GM18502 (cell line): Measurements from ENCODE around the gene ACAA1.
"Not testable (repeated sequence)": the region's sequence is repeated elsewhere in the genome, so short reads cannot be mapped to it uniquely, and the experiment has no call there.

ENCODE experiments used
- ATAC-seq: cut with Tn5 transposase; IDR thresholded peaks from one replicate; pipeline ENCODE4 v1.9.1; 2021; ENCODE audit warnings: mild to moderate bottlenecking; ENCODE audit not compliant: unreplicated experiment, poor library complexity

The ACAA1 gene

DNA sequence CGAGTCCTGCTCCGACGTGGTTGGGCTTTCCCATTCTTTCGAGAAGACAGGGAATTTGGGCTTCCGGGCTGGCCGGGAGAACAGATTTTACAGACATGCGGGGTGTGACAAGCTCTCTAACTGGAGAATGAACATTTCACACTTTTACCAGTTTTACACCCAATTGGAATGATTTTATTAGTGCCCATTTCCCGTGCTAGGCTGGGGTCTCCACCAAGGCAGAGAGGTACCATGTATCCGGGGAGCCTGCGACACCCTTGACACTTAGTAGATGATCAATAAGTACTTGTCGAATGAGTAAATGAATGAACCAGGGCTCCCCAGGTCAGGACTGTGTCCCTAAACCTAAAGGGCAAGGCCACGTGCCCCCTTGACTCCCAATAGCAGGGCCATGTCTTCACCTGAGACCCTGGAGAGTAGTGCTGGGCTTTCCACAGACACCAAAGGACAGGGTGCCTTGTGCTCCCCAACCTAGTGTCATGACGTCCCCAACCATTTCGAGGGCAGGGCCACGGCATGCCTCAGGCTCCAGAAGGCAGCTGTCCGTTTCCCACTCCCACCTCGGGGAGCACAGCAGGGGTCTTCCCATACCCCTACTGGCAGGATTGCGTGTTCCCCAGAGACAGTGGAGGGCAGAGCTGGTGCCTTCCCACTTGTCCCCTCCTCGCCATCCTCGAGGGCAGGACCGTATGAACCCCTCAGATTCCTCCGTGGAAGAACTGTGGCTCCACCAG is 855 bp upstream of the ACAA1 start:
- ATAC-seq, result no peak

DNA sequence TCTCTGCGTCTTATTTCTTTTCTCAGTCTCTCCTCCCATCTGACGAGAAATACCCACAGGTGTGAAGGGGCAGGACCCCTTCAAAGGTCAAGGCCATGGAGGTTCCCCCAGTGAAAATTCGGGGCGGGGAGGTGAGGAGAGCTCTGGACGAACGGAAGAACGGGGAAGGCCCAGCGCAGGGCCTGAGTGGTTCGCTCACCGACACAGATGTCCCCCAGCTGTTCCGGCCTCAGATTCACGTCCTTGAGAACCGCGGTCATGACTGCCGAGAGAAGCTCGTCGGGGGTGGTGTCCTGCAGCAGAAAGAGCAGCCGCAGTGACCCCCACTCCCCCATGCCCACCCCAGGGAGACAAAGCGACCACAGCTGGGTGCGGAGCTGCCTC is 542 bp downstream of the ACAA1 start:
- ATAC-seq, result no peak

- ATAC-seq, result not testable (repeated sequence)
These were observed 1.2 kb downstream of the ACAA1 start for GRCh38 chr3:38135621-38136277.

DNA sequence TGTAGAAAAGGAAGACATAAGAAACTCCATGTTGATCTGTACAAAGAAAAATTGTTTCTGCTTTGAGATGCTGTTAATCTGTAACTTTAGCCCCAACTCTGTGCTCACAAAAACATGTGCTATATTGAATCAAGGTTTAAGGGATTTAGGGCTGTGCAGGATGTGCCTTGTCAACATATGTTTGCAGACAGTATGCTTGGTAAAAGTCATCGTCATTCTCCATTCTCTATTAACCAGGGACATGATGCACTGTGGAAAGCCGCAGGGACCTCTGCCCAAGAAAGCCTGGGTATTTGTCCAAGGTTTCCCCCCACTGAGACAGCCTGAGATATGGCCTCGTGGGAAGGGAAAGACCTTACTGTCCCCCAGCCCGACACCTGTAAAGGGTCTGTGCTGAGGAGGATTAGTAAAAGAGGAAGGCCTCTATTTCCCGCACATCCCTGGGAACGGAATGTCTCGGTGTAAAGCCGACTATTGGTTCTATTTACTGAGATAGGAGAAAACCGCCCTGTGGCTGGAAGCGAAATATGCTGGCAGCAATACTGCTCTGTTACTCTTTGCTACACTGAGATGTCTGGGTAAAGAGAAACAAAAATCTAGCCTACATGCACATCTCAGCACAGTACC is 2.3 kb downstream of the ACAA1 start:
- ATAC-seq, result not testable (repeated sequence)

GRCh38 chr3:38133557-38134405 is 3.1 kb downstream of the ACAA1 start:
- ATAC-seq, result no peak

DNA sequence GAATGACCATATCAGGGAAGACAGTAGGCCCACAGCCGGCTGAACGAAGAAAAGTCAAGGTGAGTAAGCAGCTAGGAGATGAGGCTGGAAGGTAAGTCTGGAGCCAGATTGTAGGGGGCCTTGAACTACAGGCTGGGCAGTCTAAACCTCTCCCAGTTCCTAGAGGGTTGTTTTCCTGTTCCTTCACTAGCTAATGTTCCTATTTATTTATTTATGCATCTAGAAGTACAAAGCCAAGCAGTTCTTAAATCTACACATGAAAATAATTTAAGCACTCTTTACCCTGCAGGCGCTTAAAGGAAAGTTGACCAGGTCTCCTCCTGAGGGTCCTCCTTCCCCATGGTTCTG is 3.7 kb downstream of the ACAA1 start:
- ATAC-seq, result no peak

DNA sequence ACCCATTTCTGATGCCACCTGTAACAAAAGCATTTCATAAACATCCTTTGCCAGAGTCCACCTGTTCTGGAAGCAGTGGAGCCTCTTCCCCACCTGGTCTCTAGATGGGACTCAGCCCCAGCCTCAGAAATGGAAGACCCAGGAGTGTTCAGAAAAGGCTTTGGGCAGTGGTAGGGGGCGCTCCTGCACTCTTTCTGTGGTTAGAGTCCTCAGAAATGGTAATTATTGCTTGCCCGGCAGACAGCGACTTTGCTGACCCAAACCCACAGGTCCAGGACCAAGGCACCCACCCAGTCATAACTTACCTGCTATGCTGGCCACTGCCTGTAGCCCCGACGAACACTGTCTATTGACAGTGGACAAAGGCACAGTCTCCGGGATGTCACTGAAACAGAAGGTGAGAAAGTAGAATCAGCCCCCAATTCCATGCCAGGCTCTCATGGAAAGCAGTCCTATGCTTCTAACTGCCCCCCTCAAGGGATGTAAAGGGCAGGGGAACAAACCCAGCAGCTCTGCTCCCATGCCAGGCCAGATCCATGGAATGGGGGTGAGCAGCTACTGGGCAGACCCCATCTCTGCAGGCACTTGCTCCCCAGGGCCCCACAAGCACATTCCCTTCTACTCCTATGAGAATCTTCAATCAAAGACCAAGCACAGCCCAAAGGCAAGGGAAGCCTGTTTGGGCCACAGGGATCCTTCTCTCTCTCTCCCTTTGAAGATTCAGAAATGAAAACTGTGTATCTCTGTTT is 5.1 kb downstream of the ACAA1 start:
- no peak for ATAC-seq

DNA sequence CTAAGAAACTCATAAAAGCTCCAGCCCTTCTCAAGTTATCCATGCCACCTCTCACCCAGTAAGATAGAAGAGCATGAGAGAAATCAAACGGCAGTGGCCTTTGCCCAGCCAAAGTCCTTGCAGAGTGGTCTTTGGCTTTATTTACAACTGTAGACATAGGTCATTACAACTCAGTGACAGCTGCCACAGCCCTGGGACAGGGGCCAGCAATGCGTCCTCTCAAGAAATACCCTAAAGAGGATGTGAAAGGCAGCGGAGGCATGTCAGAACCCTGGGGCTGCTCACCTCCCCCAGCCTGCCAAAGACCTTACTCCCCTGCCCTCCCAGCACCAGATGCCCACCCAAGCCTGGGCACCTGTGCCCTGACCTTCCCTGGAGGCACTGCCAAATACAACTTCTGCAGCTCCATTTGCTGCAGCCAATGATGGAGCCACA is 6.3 kb downstream of the ACAA1 start:
- no peak for ATAC-seq

GRCh38 chr3:38129058-38129457 is 7.9 kb downstream of the ACAA1 start:
- no peak for ATAC-seq

GRCh38 chr3:38128303-38128655 is 8.6 kb downstream of the ACAA1 start:
- no peak for ATAC-seq

GRCh38 chr3:38127611-38128302 is 9.2 kb downstream of the ACAA1 start:
- ATAC-seq, result no peak

- no peak for ATAC-seq
These were observed 10.6 kb downstream of the ACAA1 start for GRCh38 chr3:38126121-38126892.

DNA sequence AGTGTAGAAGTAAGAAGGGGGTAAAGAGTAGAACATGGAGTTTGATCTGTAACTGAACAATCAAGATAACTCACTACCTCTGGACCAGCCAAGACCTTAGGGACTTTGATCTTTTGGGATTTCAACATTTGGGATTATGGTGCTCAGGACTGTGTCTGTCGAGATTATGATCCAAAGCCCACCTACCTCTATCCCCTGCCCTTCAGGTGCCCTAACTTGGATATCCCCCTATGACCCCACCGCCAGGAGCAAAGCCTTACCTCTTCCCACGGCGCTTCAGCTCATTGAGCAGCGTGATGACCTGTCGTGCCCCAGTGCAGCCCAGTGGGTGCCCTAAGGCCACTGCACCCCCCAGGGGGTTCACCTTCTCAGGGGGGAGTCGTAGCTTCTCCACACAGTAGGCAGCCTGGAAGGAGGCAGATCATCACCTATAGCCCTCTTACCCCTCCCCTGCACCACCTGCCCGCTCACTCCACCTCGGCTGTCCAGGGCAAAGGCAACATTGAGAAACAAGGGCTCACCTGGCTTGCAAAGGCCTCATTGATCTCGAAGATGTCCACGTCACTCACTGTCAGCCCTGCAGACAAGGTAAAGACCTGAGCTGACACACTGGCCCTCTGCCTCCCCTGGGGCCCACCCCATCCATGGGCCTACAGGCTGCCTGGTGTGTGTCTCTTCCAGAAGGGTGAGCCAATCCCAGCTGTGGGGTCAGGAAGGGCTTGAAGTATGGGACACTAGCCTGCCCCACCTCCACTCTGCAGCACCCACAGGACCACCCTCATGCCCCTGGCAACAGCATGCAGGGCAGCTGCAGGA is 11.4 kb downstream of the ACAA1 start:
- no peak for ATAC-seq

DNA sequence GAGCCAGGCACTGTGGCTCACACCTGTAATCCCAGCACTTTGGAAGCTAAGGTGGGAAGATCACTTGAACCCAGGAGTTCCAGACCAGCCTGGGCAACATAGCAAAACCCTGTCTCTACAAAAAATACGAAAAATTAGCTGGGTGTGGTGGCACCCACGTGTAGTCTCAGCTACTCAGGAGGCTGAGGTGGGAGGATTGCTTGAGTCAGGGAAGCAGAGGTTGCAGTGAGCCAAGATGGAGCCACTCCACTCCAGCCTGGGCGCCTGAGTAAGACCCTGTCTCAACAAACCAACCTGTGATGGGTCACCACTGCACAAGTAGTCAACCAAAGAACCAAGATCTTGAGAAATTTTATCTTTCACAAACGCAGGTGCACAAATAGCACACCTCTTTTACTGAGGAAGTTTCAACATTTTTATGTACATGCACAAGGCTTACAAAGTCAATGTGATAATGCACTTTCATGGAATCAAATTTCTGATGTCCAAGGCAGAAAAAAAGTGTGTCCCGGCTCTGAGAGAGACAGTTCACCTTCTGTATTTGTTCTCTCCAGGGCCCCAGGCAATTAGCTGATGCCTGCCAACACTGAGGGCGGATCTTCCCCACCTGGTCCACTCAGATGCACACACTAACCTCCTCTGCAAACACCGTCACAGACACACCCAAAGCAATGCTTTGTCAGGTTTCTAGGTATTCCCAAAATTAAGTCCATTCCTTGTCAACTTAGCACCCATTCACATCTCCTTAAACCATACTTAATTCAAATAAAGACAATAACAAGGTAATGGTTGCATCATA is 12.4 kb downstream of the ACAA1 start:
- ATAC-seq, result no peak

DNA sequence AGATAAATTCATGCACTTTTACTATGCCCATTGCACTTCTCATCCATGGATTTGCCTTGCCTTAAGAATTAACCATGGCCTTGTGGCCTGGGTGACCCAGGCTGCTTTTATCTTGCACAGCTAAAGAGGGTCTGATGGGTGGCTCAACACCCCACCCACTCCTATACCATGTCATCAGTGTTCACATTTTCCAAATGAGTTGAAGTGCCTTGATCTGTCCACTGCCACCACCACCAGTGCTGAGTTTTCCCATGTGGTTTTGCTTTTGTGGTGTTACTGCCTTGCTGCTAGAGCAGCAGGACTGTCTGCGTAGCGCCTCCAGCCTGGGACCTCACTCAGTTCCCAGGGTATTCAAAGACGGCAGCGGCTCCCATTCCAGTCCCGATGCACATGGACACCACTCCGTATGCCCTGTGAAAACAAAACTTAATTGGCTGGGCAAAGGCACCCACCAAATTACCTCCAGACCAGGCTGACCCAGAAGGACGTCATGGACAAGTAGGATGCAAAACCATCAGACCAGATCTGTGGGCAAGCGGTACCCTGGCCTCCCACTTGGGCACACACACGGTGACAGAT is 14.1 kb downstream of the ACAA1 start:
- no peak for ATAC-seq

DNA sequence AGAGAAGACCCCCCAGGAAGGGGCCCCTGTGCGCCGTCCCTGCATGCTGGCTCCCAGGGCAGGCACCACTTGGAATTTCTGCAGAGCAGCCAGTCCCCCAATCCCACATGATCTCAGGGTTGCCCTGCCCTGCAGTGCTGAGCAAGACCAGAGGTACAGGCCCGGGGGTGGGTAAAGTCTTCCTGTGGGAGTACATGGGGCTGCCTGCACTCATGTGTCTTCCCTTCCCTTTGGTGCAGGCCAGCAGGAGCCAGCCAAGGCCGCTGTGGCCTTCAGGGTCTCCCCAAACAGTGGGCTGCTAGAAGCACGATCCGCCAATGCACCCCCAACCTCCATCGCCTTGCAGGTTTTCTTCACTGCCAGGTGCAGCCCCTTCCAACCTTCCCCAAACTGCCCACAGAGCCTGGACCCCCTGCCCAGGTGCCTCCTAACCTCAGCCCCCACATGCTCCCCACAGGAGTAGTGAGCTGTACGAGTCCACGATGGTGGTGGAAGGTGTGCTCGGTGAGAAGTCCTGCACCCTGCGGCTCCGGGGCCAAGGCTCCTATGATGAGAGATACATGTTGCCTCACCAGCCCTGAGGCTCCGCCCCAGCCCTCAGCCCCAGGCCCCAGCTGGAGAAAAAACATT is 15.0 kb downstream of the ACAA1 start:
- ATAC-seq, result no peak

DNA sequence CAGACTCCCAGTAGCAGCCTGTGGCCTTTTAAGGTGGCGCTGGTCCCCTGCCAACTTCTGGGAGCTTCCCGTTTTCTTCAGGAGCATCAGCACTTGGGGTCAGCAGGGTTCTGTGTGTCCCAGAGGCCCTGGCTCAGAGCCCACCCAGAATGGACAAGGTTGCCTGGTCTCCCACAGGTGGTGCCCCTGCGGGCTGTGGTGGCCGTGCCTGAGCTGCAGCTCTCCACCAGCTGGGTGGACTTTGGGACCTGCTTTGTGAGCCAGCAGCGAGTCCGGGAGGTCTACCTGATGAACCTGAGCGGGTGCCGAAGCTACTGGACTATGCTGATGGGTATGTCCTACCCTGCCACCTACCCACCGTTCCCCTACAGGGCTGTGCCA is 15.5 kb downstream of the ACAA1 start:
- no peak for ATAC-seq
